Common myeloid progenitor, CD34-positive (primary cell): ENCODE measurements around the gene ELOVL7.
"Not testable (repeated sequence)": the region's sequence is repeated elsewhere in the genome, so short reads cannot be mapped to it uniquely, and the experiment has no call there.

Source experiments
- CTCF ChIA-PET: fragments of 350-600 bp; sonication (Branson Sonifier 250); formaldehyde crosslinking; loops from one replicate; lab custom pipeline; 2021; ENCODE audit warnings: antibody characterized with exemption; lab: Charles Lee
- POLR2A ChIA-PET: fragments of 350-600 bp; sonication (Branson Sonifier 250); formaldehyde crosslinking; loops from one replicate; lab custom pipeline; 2021; ENCODE audit warnings: antibody characterized with exemption; lab: Charles Lee
- DNase-seq, 3 donors: peaks; one replicate each; pipeline versions ENCODE4 v3.0.0 to v3.0.0-alpha.2; 2013
- H3K27ac ChIP-seq, 2 experiments: 1 replicate in 1 of 2; 2 replicates in 1 of 2; pipeline ENCODE4 v1.7.0; 2013; ENCODE audit warnings: inconsistent platforms in 2 of 2, low read length in 2 of 2, mild to moderate bottlenecking in 2 of 2, low read depth in 1 of 2, moderate library complexity in 1 of 2; ENCODE audit not compliant: severe bottlenecking in 2 of 2, insufficient read depth in 1 of 2, poor library complexity in 1 of 2
- H3K27me3 ChIP-seq, 5 experiments: replicated peaks in 2 of 5; 1 replicate in 3 of 5; 2 replicates in 2 of 5; pipeline versions ENCODE4 v1.6.1 to v1.7.0; 2013; ENCODE audit warnings: low read length in 4 of 5, mild to moderate bottlenecking in 2 of 5, moderate library complexity in 2 of 5, inconsistent platforms in 1 of 5; ENCODE audit not compliant: insufficient read depth in 5 of 5, control insufficient read depth in 4 of 5
- H3K36me3 ChIP-seq, 4 experiments: 1 replicate in 2 of 4; 2 replicates in 2 of 4; pipeline versions ENCODE4 v1.6.1 to v1.7.0; 2013; ENCODE audit warnings: low read length in 3 of 4, control low read depth in 1 of 4, mild to moderate bottlenecking in 1 of 4; ENCODE audit not compliant: control insufficient read depth in 4 of 4, insufficient read depth in 4 of 4
- H3K4me1 ChIP-seq, 4 experiments: 1 replicate in 3 of 4; 2 replicates in 1 of 4; pipeline versions ENCODE4 v1.6.1 to v1.7.1; 2013; ENCODE audit warnings: low read length in 3 of 4, mild to moderate bottlenecking in 3 of 4, control low read depth in 1 of 4, inconsistent platforms in 1 of 4, moderate library complexity in 1 of 4; ENCODE audit not compliant: control insufficient read depth in 4 of 4, insufficient read depth in 4 of 4; ENCODE audit errors: control extremely low read depth in 1 of 4
- H3K4me3 ChIP-seq, 7 experiments: 1 replicate in 4 of 7; 2 replicates in 3 of 7; pipeline versions ENCODE4 v1.5.1 to v1.7.0; 2013; ENCODE audit warnings: mild to moderate bottlenecking in 7 of 7, low read length in 6 of 7, moderate library complexity in 6 of 7, inconsistent platforms in 2 of 7, low read depth in 2 of 7, control low read depth in 1 of 7; ENCODE audit not compliant: insufficient read depth in 4 of 7, control insufficient read depth in 1 of 7; ENCODE audit errors: extremely low read depth in 1 of 7
- H3K9me3 ChIP-seq, 5 experiments: 1 replicate in 4 of 5; 2 replicates in 1 of 5; pipeline versions ENCODE4 v1.6.1 to v1.7.1; 2013; ENCODE audit warnings: low read length in 4 of 5, mild to moderate bottlenecking in 2 of 5, inconsistent platforms in 1 of 5, low read depth in 1 of 5, moderate library complexity in 1 of 5; ENCODE audit not compliant: control insufficient read depth in 4 of 5, insufficient read depth in 2 of 5; ENCODE audit errors: control extremely low read depth in 1 of 5
- WGBS: methylation state at CpG from one replicate; pipeline ENCODE4 v1.1.5; 2013; ENCODE audit not compliant: insufficient coverage; 5-methylcytosine and 5-hydroxymethylcytosine counted together

The ELOVL7 gene

GRCh38 chr5:60743511-60744314 lies 100.4 kb downstream of the ELOVL7 start:
- CTCF ChIA-PET: interaction anchor here (1.2 to 1.6 kb wide), 3 partner anchors 16 to 26 kb away, joined by 3 read pairs; no protein-coding TSS in a partner anchor
- Histone ChIP-seq H3K36me3 (no peaks in the 10 kb centered on the region), H3K4me1 (no peaks in the 10 kb centered on the region), H3K9me3 (peaks cover 0 to 19% (median 3%) of the 10 kb centered on the region in 5 experiments), H3K27me3 (no peaks in the 10 kb centered on the region), H3K27ac (no peak overlapping the region), H3K4me3 (no peak overlapping the region)
- POLR2A ChIA-PET: no interaction called here
- WGBS: 97% methylated on average over 39 of the region's 40 CpGs
- DNase-seq: no peak

- no peak for DNase-seq
- ChIA-PET CTCF (no interaction called here), POLR2A (no interaction called here)
- no CpG with 5 or more reads among the region's 2 CpGs for WGBS
- H3K27ac ChIP-seq: no peak overlapping the region
- no peaks in the 10 kb centered on the region for H3K27me3 ChIP-seq
- peaks cover 0 to 20% (median 3%) of the 10 kb centered on the region in 5 experiments for H3K9me3 ChIP-seq
- no peak overlapping the region for H3K4me3 ChIP-seq
- no peaks in the 10 kb centered on the region for H3K4me1 ChIP-seq
- no peaks in the 10 kb centered on the region for H3K36me3 ChIP-seq
These were observed 103.7 kb downstream of the ELOVL7 start for GRCh38 chr5:60740322-60740721.

- H3K27ac ChIP-seq: no peak overlapping the region
- no peaks in the 10 kb centered on the region for H3K36me3 ChIP-seq
- CTCF ChIA-PET: interaction anchor here (1.4 kb wide), 1 partner anchor 20 kb away, joined by 3 read pairs; no protein-coding TSS in a partner anchor
- no peak for DNase-seq
- no peaks in the 10 kb centered on the region for H3K4me1 ChIP-seq
- no peaks in the 10 kb centered on the region for H3K27me3 ChIP-seq
- POLR2A ChIA-PET: no interaction called here
- H3K4me3 ChIP-seq: no peak overlapping the region
- WGBS: 93% methylated on average over 3 of the region's 3 CpGs
- peaks cover 0 to 20% (median 3%) of the 10 kb centered on the region in 5 experiments for H3K9me3 ChIP-seq
These were observed 105.1 kb downstream of the ELOVL7 start for GRCh38 chr5:60738933-60739332.

- no peak for DNase-seq
- CTCF ChIA-PET: interaction anchor here (1.4 kb wide), 1 partner anchor 20 kb away, joined by 3 read pairs; no protein-coding TSS in a partner anchor
- no peaks in the 10 kb centered on the region for H3K27me3 ChIP-seq
- H3K36me3 ChIP-seq: no peaks in the 10 kb centered on the region
- WGBS: 86% methylated on average over 4 of the region's 4 CpGs
- H3K27ac ChIP-seq: no peak overlapping the region
- POLR2A ChIA-PET: no interaction called here
- H3K4me3 ChIP-seq: no peak overlapping the region
- H3K9me3 ChIP-seq: peaks cover 0 to 20% (median 3%) of the 10 kb centered on the region in 5 experiments
- no peaks in the 10 kb centered on the region for H3K4me1 ChIP-seq
These were observed 105.6 kb downstream of the ELOVL7 start for GRCh38 chr5:60738461-60738860.

- CTCF ChIA-PET, POLR2A ChIA-PET, H3K27me3 ChIP-seq, H3K36me3 ChIP-seq, H3K4me3 ChIP-seq, DNase-seq, H3K9me3 ChIP-seq, H3K27ac ChIP-seq, H3K4me1 ChIP-seq: not testable (repeated sequence)
These were observed 113.2 kb downstream of the ELOVL7 start for GRCh38 chr5:60730858-60731257.

- CTCF ChIA-PET: interaction anchor here (1.2 kb wide), 1 partner anchor 8 kb away, joined by 3 read pairs; no protein-coding TSS in a partner anchor
- 100% methylated on average over 1 of the region's 1 CpG for WGBS
- H3K9me3 ChIP-seq: no peaks in the 10 kb centered on the region
- H3K4me3 ChIP-seq: no peak overlapping the region
- H3K27me3 ChIP-seq: no peaks in the 10 kb centered on the region
- H3K27ac ChIP-seq: no peak overlapping the region
- H3K36me3 ChIP-seq: peaks cover 0 to 3% (median 0%) of the 10 kb centered on the region in 4 experiments
- peak in 2 of 3 donors; percentile 14 to 23 for DNase-seq
- POLR2A ChIA-PET: no interaction called here
- H3K4me1 ChIP-seq: no peaks in the 10 kb centered on the region
These were observed 116.9 kb downstream of the ELOVL7 start for GRCh38 chr5:60727033-60727679.

- H3K9me3 ChIP-seq: no peaks in the 10 kb centered on the region
- WGBS: no CpG with 5 or more reads among the region's 2 CpGs
- ChIA-PET CTCF (no interaction called here), POLR2A (interaction anchor here (0.7 kb wide), 1 partner anchor 1030 kb away, joined by 4 read pairs; no protein-coding TSS in a partner anchor)
- H3K27me3 ChIP-seq: no peaks in the 10 kb centered on the region
- no peak overlapping the region for H3K27ac ChIP-seq
- H3K36me3 ChIP-seq: no peaks in the 10 kb centered on the region
- no peak for DNase-seq
- no peaks in the 10 kb centered on the region for H3K4me1 ChIP-seq
- H3K4me3 ChIP-seq: no peak overlapping the region
These were observed 119.9 kb downstream of the ELOVL7 start for GRCh38 chr5:60724126-60724525.
